HG02623 (cell line): ENCODE data around the gene ATRNL1.
"Not testable (repeated sequence)": the region's sequence is repeated elsewhere in the genome, so short reads cannot be mapped to it uniquely, and the experiment has no call there.

ENCODE experiments used
- ATAC-seq: cut with Tn5 transposase; IDR thresholded peaks from one replicate; pipeline ENCODE4 v1.9.1; 2021; ENCODE audit warnings: moderate library complexity; ENCODE audit not compliant: unreplicated experiment

ATRNL1 gene

DNA sequence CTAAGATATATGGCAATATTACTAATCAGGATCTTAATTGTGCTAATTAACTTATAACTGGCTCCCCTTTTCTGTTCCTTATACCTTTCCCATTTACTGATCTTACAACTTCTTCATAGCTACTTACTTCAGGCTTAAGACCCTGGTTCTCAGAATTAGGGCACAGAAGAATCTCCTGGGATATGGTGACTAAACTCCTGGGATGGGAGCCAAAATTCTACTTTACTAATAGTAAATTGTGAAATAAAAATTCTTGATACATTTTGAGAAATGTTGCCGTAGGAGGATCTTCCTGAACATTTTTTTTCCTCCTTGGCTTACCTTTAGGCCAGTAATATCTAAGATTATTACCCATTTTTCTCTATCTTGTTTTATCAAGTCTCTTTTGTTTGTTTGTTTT is 309.5 kb downstream of the ATRNL1 start:
- ATAC-seq = no peak

- not testable (repeated sequence) for ATAC-seq
Observed at GRCh38 chr10:115405838-115406237, 312.7 kb downstream of the ATRNL1 start.

- ATAC-seq = no peak
Observed at GRCh38 chr10:115409347-115409746, 316.2 kb downstream of the ATRNL1 start.

GRCh38 chr10:115417585-115418265 is 324.6 kb downstream of the ATRNL1 start:
- ATAC-seq = peak; percentile 100

DNA sequence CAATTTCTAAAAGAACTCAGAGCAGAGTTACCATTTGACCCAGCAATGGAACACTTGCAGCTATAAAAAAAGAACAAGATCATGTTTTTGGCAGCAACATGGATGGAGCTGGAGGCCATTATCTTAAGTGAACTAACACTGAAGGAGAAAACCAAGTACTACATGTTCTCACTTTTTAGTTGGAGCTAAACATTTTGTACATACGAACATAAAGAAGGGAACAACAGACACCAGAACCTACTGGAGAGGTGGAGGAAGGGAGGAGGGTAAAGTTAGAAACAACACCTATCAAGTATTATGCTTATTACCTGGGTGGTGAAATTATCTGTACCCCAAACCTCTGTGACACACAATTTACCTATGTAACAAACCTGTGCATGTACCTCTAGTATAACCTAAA is 329.5 kb downstream of the ATRNL1 start:
- ATAC-seq = no peak

GRCh38 chr10:115427611-115428010 is 334.4 kb downstream of the ATRNL1 start:
- no peak for ATAC-seq

DNA sequence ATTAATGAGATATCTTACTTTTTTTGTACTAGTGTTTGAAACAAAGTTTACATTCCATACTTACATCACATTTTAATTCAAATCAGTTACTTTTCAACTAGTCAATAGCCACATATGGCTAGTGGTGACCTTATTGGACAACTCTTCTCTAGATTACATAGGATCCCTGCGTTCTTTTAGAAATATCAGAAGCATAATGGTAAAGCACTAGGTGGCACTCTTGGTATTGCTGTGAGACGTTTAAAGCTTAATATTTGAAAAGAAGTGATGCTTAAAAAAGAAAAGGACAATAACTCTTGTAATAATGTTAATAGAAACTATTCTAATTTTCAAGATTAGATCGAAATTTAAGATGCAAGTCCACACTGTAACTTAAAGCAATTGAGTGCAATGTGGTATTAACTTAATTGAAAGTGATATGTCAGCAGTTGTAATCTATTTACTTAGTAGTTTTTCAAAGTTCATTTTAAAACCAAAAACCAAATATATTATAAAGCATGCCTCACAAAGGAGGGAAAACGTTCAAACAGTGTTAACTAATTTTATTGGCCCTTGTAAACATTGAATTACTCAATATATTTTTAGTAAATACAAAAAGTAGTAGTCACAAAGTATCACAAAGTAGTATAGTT is 339.1 kb downstream of the ATRNL1 start:
- ATAC-seq = no peak

DNA sequence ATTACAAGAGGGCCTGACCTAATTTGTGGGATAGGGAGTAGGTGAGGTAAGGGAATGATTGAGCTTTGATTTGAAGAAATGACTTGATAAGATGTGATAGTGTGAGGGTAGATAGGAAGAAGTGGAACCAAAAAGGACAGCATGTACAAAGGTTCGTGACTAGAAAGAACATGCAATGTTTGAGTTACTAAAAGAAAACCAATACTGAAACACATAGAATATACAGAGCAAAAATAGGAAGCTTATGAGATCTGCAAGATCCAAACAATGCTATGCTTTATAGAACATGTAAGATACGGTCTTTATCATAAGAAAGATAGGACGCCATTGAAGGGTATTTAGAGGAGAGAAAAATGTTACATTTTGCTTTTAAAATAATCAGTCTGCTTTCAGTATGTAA is 343.8 kb downstream of the ATRNL1 start:
- ATAC-seq = no peak

DNA sequence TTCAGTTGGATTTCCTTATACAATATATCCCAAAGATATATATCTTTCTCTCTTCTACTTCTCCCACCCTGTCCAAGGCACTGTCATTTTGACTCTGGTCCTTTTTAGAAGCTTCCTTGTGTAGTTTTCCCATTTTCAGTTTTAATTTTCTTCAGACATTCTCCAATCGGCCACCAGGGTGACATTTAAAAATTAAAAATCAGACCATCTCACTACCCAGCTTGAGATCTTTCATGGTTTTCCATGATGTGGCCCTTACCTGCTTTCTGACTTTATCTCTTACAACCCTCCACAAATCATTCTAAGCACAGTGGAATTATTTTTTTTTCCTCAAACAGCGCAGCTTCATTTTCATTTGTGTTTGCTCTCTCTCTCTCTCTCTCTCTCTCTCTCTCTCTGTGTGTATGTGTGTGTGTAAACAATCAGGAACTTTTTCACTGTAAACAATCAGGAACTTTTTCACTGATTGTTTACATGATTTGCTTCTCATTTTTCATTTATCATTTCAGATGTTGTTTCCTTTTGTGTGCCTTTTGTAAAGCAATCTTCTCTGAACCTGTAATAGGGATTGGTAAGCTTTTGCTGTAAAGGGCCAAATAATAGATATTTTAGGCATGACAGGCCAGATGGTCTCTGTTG is 348.9 kb downstream of the ATRNL1 start:
- ATAC-seq = no peak

- ATAC-seq = no peak
Observed at GRCh38 chr10:115456812-115457211, 363.6 kb downstream of the ATRNL1 start.

GRCh38 chr10:115483294-115483693 is 390.1 kb downstream of the ATRNL1 start:
- ATAC-seq = no peak

DNA sequence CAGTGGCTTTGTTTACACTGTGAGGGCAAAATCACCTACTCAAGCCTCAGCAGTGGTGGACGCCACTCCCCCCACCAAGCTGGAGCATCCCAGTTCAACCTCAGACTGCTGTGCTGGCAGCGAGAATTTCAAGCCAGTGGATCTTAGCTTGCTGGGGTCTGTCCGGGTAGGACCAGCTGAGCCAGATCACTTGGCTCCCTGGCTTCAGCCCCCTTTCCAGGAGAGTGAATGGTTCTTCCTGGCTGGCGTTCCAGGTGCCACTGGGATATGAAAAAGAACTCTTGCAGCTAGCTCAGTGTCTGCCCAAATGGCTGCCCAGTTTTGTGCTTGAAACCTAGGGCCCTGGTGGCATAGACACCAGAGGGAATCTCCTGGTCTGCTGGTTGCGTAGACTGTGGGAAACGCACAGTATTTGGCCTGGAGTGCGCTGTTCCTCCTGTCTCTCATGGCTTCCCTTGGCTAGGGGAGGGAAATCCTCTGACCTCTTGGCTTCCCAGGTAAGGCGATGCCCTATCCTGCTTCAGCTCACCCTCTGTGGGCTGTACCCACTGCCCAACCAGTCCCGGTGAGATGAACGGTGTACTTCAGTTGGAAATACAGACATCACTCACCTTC is 398.5 kb downstream of the ATRNL1 start:
- ATAC-seq = no peak

- ATAC-seq = no peak
Observed at GRCh38 chr10:115503546-115503945, 410.4 kb downstream of the ATRNL1 start.

DNA sequence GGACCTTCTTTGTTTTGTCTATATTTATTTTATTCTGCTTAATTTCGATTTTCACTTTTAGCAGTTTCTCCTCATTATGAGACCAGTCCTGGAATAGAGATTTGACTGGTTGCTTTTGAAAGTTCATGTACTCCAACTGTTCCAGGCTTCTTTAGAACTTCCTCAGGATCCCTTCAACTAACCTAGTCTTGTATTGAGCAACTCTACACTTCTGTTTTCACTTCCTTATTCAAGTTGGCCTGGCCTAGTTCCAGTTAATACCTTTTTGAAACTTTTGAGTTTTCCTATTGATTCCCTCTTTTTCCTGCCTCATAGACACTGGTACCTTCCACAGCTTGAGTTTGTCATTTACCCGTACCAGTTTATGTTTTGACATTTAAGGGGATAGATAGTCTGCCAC is 421.7 kb downstream of the ATRNL1 start:
- no peak for ATAC-seq

- ATAC-seq = no peak
Observed at GRCh38 chr10:115525141-115525540, 432.0 kb downstream of the ATRNL1 start.

GRCh38 chr10:115527682-115528081 is 434.5 kb downstream of the ATRNL1 start:
- ATAC-seq = not testable (repeated sequence)

- ATAC-seq = not testable (repeated sequence)
Observed at GRCh38 chr10:115536401-115536800, 443.2 kb downstream of the ATRNL1 start.

DNA sequence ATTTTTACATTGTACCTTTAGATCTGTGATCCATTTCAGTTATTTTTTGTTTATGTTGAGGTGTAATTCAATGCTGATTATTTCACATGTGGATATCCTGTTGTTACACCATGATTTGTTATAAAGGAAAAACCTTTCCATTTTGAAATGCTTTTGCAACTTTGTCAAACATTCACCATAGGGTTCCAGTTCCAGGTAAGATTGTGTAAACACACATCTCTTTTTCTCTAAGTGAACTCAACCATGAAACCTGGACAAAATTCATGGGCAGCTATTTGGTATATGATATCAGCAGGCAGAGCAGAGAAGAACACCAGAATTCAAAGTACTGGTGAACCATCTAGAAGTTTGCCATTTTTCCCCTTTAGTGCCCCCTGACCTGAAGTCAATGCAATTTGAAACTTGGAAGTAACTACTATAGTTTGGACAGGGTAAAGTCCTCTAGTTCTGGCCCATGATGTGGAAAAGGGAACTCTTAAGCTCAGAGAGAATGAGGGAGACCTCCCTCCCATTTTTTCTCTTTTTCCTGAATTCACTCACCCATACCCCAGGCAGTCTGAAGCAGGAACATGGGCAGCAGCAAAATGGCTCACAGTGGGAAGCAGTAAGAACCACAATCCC is 446.1 kb downstream of the ATRNL1 start:
- no peak for ATAC-seq

DNA sequence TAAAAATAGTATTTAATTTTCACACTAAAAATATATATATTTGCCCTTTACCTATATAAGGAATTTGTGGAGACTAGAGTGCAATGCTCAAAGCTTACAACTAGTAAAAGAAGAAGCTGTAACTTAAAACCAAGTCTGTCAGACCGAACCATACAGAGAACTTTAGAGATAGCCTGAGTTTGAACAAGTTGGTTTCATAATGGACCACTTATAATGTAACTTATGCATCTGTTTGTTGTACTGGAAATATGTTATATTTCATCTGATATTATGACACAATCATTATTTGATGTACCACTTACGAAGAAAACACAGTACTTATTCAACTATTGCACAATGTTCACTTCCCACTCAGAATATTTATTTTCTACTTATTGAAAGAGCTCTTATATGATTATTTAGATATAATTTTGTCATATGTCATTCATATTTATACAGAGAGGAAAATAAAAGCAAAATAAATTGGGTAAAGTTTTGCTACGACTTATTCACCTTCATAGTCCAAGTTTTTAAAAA is 462.8 kb downstream of the ATRNL1 start:
- no peak for ATAC-seq

- no peak for ATAC-seq
Observed at GRCh38 chr10:115558252-115558651, 465.1 kb downstream of the ATRNL1 start.

DNA sequence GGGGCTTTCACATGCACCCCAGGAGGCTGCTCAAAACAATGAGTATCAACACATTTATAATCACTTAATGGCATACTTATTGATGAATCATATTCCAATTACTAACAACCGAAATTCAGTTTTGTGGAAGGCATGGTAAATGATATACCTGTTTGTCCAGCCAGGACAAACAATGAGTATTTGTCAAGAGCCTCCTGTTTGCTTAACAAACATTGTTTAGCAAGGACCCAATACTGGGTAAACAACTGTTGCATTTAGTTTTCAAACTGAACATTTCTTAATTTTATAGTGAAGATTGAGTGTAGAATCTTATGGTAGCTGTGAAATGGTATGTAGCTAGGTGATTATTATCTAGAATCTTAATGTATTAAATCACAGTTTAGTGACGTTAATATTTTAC is 473.7 kb downstream of the ATRNL1 start:
- ATAC-seq = no peak
